GM12878 (cell line): ENCODE results near the gene PARM1.

ENCODE experiments used
- CREB1 ChIP-seq: IDR thresholded peaks from 2 replicates; pipeline ENCODE4 v1.6.1; 2012; ENCODE audit warnings: low read depth, mild to moderate bottlenecking, inconsistent platforms
- RELA ChIP-seq: fragments of 450-650 bp; IDR thresholded peaks from 2 replicates; pipeline ENCODE4 v1.8.0; 2014; ENCODE audit warnings: borderline replicate concordance; ENCODE audit not compliant: partially characterized antibody

GRCh38 chr4:75089206-75089605 is 156.3 kb downstream of the PARM1 start:
- no peak for TF ChIP-seq RELA
- no peak for TF ChIP-seq CREB1
